Ovary (tissue), 3 donors: ENCODE results near the gene MGAT4B.

Experiments used
- EP300 ChIP-seq: sonication (generic); formaldehyde crosslinking; IDR thresholded peaks from one replicate; pipeline ENCODE4 v1.6.1; 2017; ENCODE audit warnings: antibody characterized with exemption
- POLR2A ChIP-seq: fragments of 450-650 bp; IDR thresholded peaks from one replicate; pipeline ENCODE4 v1.6.1; 2017; ENCODE audit warnings: antibody characterized with exemption, mild to moderate bottlenecking, moderate library complexity
- TF ChIP-seq, protein P1 (sequence below), 3 donors: fragments of 450-650 bp in 2 of 3; fragments of 200-600 bp in 1 of 3; IDR thresholded peaks; one replicate each; pipeline versions ENCODE4 v1.5.1 to v1.8.0; 2016 to 2022; ENCODE audit warnings: antibody characterized with exemption in 3 of 3, mild to moderate bottlenecking in 1 of 3
- donor health status: DM: no; HTN: no; CAD: no.

DNA sequence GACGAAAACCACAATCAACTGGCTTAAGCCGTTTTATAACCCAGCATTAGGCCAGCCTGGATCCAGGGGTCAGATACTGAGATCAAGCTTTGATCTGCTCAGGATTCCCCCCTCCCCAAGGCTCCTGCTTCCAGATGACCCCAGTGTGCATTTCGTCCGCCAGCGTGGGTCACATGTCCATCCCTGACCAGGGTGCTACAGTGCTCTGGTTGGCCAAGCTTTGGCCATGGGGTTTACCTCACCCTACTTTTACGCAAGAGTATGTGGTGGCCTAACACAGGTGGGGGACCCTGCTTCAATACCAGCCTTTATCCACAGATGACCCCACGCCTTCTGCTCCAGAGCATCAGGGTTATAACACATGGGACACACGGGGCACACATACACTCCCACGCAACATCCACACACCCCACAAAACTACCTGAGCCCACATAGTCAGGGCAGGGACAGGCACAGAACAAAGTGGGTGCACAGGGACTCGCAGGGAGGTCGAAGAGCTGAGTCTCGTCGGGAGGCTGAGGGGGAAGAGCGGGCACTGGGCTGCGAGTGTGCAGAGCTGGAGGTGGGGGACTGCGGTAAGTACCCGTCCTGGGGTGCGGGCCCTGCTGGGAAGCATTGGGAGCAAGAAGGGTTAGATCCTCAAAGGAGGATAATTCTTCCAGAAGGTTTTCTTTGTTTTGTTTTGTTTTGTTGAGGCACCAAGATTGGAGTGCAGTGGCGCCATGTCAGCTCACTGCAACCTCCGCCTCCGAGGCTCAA lies 9.0 kb upstream of the MGAT4B start:
- TF ChIP-seq, protein P1, sequence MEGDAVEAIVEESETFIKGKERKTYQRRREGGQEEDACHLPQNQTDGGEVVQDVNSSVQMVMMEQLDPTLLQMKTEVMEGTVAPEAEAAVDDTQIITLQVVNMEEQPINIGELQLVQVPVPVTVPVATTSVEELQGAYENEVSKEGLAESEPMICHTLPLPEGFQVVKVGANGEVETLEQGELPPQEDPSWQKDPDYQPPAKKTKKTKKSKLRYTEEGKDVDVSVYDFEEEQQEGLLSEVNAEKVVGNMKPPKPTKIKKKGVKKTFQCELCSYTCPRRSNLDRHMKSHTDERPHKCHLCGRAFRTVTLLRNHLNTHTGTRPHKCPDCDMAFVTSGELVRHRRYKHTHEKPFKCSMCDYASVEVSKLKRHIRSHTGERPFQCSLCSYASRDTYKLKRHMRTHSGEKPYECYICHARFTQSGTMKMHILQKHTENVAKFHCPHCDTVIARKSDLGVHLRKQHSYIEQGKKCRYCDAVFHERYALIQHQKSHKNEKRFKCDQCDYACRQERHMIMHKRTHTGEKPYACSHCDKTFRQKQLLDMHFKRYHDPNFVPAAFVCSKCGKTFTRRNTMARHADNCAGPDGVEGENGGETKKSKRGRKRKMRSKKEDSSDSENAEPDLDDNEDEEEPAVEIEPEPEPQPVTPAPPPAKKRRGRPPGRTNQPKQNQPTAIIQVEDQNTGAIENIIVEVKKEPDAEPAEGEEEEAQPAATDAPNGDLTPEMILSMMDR (IDR thresholded peaks at IDR 0.05) = no peak
- no peak for TF ChIP-seq POLR2A
- no peak for TF ChIP-seq EP300
